Measurements from ENCODE around the gene RFESD.

GRCh38 chr5:95652849-95653248 lies 6.3 kb downstream of the RFESD start:
- no peak for TF ChIP-seq CTCF (IDR thresholded peaks at IDR 0.05; ENCODE audit: low read depth, low read length)
- no peak for TF ChIP-seq EZH2phosphoT487 (IDR thresholded peaks at IDR 0.05; ENCODE audit: low read depth)
